GM06990 (cell line): ENCODE results near the gene TMEM179.

Experiments
- DNase-seq: peaks from one replicate; pipeline ENCODE4 v3.0.0-alpha.2; 2011; ENCODE audit not compliant: insufficient read length; ENCODE audit errors: extremely low read depth
- H3K27me3 ChIP-seq: replicated peaks from 2 replicates; pipeline ENCODE4 v1.6.0; 2011; ENCODE audit warnings: low read length; ENCODE audit not compliant: control insufficient read depth, insufficient read depth
- H3K36me3 ChIP-seq: 2 replicates; pipeline ENCODE4 v1.5.1; 2011; ENCODE audit warnings: low read length; ENCODE audit not compliant: control insufficient read depth, insufficient read depth
- H3K4me3 ChIP-seq: replicated peaks from 2 replicates; pipeline ENCODE4 v1.5.1; 2011; ENCODE audit warnings: low read depth, mild to moderate bottlenecking, control low read depth, low read length
- TF ChIP-seq, protein P1 (sequence below): IDR thresholded peaks from 2 replicates; pipeline ENCODE4 v1.5.1; 2011; ENCODE audit warnings: low read length, control low read depth, mild to moderate bottlenecking, inconsistent platforms; ENCODE audit not compliant: insufficient read depth, poor library complexity, severe bottlenecking

Gene TMEM179

DNA sequence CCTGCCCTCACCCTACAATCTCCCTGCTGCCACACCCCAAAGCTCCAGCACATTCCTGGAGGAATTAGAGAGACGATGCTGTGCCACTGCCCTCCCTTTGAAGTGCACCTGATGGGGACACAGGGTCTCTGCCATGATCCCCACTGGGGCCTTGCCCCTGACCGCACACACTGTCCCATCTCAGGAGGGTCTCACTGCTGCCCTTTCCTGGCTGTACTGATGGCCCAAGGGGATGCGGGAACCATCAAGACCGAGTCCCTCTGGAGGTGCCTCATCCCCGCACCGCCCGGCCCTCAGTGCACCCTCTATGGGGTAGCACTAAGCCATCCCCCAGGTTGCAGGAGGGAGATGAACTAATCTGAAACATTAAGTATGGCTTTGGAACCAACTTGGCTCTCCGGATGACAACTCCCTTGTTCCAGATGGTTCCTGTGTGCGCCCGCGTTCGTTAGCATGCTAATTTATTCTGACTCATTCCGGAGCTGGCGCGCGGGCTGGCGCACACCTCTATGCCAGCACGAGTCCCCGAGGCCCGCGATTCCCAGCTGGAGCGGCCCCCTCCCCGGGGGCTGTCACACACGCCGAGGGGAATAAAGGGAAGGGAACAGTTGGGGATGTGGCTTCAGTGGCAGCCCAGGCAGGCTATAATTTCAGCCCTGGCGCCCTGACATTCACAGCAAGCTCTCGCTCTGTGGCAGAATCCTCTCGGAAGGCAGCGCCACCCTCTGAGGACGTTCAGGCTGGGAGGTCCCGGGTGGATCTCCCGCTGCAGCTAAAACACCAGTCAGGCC is 59.2 kb downstream of the TMEM179 start:
- Histone ChIP-seq H3K36me3 (no peaks in the 10 kb centered on the region), H3K27me3 (no peaks in the 10 kb centered on the region; the same call in none of the 2 replicates), H3K4me3 (no peak overlapping the region)
- DNase-seq, result no peak
- TF ChIP-seq, protein P1, sequence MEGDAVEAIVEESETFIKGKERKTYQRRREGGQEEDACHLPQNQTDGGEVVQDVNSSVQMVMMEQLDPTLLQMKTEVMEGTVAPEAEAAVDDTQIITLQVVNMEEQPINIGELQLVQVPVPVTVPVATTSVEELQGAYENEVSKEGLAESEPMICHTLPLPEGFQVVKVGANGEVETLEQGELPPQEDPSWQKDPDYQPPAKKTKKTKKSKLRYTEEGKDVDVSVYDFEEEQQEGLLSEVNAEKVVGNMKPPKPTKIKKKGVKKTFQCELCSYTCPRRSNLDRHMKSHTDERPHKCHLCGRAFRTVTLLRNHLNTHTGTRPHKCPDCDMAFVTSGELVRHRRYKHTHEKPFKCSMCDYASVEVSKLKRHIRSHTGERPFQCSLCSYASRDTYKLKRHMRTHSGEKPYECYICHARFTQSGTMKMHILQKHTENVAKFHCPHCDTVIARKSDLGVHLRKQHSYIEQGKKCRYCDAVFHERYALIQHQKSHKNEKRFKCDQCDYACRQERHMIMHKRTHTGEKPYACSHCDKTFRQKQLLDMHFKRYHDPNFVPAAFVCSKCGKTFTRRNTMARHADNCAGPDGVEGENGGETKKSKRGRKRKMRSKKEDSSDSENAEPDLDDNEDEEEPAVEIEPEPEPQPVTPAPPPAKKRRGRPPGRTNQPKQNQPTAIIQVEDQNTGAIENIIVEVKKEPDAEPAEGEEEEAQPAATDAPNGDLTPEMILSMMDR, result no peak

DNA sequence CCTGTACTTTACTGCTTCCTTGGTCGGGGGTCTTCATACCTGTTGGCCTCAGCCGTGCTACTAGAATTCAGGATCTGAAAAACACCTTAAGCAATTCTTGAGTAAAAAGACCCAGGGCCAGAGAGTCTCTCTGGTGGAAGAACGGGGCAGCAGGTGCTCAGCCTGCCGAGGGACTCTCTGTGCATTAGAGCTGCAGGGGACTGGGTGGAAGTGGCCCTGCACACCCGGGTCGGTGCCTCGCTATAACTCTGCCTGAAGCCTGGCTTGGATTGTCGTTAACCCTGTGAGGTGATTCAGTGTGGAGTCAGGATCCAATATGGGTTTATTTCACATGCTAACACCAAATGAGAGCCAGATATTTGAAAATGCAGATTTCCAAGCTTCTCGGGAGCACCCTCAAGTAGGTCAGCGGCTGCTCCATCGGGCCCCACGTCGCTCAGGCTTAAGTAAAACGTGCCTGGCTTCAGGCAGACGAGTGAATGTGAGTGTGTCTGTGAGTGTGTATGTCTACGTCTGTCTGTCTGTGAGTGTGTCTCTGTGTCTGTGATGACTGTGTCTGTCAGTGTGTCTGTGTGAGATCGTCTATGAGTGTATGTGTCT is 60.1 kb downstream of the TMEM179 start:
- Histone ChIP-seq H3K27me3 (no peaks in the 10 kb centered on the region; the same call in none of the 2 replicates), H3K4me3 (no peak overlapping the region), H3K36me3 (no peaks in the 10 kb centered on the region)
- TF ChIP-seq, protein P1, result no peak
- no peak for DNase-seq

DNA sequence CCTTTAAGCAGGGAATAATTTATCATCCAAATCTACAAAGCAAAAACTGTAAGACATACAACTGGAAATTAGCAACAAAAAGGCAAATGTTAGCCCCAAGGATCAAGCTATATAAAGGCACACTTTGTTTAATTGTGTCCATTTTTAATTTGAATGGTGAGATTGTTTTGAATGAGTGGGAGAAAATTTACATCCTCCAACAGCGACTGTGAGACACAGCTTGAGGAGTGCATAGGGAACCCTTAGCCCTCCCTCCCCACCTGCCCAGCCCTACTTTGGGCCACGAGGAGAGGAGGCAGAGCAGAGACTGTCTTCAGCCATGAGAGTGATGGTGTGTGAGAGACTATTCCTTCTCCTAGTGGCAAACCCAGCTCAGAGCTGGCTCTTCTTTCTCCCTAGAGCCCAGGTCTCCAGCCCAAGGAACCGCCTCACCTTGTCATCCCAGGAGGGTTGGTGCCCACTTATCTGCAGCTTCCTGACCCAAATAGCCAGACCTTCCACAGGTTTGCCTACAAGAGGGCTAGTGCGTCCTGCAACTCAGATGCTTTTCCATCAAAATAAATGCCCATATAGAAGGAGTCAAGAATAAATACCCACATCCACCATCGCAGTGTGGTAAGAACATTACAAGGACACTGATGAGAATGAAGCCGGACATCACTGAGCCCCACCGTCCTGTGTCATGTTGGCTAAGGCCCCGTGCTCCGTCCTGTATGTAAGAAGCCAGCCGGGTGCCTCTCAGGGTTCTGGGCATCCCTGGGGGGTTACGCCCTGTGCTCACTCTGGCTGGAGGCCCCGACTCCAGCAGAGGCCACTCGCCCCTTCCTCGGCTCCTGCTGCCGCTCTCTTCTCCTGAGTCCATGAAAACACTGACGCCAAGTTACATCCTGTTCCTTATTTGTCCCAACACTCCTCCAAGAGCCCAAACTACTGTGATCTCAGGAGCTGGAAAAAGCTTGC is 61.4 kb downstream of the TMEM179 start:
- no peak for DNase-seq
- TF ChIP-seq, protein P1, result no peak
- Histone ChIP-seq H3K27me3 (no peaks in the 10 kb centered on the region; the same call in none of the 2 replicates), H3K4me3 (no peak overlapping the region), H3K36me3 (no peaks in the 10 kb centered on the region)

DNA sequence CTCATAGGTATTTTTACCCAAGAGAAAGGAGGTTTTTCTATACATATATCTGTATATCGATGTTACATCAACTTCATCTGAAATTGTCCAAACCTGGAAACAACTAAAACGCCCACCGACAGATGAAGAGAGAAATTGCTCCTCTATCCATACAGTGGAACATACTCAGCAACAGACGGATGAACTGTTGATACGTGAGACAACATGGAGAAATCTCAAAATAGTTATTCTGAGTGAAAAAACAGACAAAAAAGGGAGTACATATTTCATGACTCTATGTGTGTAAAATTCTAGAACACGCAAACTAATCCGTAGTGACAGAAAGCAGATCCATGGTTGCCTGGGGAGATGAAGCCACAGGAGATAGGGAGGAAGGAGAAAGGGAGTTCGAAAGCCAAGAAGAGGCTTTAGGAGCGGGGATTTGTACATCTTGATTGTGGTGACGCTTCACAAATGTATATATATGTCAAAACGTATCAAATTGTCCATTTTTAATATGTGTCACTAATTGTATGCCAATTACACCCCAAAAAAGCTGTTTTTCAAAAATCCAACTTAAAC is 62.6 kb downstream of the TMEM179 start:
- Histone ChIP-seq H3K36me3 (no peaks in the 10 kb centered on the region), H3K4me3 (no peak overlapping the region), H3K27me3 (no peaks in the 10 kb centered on the region; the same call in none of the 2 replicates)
- TF ChIP-seq, protein P1, result no peak
- no peak for DNase-seq
